Activated CD4-positive, CD25-positive, alpha-beta regulatory T cell (primary cell): ENCODE measurements around the gene CTNNA1.

ENCODE experiments used
- DNase-seq, 4 experiments: peaks; one replicate each; lab custom pipeline; 2025; lab: John Stamatoyannopoulos, UW

The CTNNA1 gene

DNA sequence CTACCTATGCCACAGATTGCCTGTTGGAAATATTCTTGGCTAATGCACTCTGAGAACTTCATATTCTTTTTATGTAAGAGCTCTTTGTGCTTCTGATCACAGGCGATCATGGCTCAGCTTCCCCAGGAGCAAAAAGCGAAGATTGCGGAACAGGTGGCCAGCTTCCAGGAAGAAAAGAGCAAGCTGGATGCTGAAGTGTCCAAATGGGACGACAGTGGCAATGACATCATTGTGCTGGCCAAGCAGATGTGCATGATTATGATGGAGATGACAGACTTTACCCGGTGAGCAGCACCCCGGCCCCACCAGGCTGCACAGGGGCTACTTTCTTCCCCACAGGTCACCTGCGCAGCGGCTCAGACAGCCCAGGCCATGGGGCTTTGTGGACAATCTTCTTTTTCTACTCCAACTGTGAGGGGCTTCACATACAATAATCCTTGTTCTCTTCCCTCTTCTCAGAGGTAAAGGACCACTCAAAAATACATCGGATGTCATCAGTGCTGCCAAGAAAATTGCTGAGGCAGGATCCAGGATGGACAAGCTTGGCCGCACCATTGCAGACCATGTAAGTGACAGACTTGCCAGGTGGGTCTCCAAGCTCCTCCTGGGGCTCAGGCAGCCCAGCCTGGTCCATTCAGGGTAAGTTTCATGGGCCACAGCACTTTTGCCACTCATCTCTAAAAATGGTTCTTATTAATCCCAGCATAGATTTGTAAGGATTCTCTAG lies 177.3 kb downstream of the CTNNA1 start:
- DNase-seq, result no peak

DNA sequence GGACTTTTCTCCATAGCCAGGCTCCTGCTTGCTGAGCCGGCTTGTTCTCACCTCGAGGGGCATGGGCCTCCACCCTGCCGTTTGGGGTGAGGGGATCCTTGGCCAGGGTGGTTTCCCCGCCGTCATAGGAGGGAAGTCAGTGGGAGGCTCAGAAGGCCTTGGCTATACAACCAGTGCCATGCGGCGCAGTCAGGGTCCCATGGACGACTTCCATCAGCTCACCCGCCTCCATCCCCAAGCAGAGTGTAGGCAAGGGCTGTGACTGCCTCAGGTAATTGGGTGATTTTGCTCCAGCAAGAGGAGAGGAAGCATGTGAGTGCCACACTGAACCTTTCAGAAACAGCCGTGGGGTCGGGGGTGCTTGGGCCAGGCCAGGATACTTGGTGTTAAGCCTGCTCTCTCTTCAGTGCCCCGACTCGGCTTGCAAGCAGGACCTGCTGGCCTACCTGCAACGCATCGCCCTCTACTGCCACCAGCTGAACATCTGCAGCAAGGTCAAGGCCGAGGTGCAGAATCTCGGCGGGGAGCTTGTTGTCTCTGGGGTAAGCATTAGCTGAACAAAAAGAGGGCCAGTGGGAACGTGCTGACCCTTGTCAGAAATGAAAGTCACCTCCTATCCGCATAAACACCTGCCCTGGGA lies 179.1 kb downstream of the CTNNA1 start:
- no peak for DNase-seq

DNA sequence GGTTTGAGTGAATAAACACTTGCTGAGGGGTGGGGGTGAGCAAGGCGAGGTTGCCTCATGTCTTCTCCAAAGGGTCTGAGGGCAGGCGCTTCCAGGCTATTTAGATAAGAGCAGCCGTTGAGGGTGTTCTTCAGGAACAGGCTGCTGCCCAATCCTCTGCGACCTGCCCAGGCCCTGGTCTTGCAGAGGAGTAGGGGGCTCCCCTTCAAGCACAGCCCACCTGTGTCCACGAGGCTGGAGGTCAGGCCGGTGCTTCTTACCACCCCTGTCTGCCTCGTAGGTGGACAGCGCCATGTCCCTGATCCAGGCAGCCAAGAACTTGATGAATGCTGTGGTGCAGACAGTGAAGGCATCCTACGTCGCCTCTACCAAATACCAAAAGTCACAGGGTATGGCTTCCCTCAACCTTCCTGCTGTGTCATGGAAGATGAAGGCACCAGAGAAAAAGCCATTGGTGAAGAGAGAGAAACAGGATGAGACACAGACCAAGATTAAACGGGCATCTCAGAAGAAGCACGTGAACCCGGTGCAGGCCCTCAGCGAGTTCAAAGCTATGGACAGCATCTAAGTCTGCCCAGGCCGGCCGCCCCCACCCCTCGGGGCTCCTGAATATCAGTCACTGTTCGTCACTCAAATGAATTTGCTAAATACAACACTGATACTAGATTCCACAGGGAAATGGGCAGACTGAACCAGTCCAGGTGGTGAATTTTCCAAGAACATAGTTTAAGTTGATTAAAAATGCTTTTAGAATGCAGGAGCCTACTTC lies 180.5 kb downstream of the CTNNA1 start:
- DNase-seq, result no peak

DNA sequence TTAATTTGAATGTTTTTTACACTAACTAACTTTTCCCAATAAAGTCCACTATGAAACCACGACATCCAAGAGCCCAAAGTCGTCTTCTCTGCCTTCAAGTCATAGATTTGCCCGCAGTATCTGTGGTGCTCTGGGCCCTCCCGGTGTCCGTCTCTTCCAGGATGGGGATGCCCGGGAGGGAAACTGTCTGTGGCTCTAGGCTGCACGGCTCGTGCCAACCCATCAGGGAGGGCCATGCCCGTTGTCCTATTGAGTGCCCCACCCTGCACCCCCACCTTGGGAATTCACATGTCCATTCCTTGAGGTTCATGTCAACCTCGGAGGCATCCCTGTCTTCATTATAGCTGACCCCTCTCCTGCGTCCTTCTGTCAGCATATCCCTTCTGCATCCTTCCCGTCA lies 181.7 kb downstream of the CTNNA1 start:
- no peak for DNase-seq

DNA sequence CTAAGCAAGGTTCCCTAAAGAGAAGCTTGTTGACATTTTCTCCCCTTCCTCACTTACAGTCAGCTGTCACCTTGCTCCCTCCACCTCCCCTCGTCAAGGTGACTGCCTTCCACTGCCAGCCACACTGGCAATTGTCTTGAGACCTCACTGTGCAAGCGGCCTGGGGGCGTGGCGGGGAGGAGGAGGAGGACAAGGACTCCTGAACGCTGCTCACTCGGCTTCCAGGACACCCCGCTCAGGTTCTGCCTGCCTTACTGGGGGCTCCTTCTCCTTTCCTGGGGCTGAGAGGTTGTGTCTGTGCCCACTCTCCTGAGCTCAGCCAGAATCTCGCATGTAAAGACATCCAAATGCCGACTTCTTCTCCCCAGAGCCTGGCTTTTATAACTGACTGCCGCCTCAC lies 182.2 kb downstream of the CTNNA1 start:
- DNase-seq, result no peak

DNA sequence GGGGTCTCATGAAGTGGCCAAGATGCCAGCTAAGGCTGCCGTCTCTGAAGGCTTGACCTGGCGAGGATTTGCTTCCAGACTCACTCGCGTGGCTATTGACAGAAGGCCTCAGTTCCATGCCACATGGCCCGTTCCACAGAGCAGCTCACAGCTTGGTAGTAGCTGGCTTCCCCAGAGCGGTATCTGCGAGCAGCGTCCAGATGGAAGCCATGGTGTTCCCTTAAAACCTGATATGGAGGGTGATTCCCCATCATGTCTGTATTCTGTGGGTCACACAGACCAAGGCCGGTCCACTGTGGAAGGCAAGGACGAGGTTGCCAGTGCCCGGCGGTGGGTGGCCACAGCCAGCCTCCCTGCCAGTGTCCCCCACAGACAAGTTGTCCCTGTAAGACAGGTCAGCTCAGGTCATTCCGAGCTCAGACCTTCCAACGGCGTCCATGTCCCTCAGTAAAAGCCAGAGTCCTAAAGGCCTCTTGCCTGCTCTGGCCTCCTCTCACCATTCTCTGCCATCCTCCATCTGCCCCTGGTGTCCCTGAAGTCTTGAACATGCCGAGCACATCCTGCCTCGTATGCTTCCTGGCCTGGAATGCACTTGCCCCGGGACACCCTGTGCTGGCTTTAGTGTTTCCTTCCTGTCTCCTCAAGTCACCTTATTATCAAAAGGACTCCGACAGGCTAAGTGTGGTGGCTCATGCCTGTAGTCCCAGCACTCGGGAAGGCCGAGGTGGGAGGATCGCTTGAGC lies 183.2 kb downstream of the CTNNA1 start:
- DNase-seq, result no peak

DNA sequence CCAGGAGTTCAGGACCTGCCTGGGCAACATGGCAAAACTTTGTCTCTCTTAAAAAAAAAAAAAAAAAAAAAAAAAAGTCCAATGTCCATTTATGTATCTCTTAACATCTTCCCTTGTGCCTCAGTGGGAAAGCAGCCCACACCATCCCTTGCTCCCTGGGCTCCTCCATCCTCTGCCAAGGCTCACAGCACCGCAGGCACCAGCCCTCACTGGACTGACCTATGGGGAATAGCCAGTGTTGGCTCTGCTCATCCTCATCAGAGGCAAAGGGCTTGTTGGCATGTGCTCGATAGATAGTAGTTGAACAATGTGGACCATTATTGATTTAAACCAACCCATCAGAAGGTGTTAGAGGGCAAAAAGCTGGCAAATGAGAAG lies 183.7 kb downstream of the CTNNA1 start:
- DNase-seq, result no peak

DNA sequence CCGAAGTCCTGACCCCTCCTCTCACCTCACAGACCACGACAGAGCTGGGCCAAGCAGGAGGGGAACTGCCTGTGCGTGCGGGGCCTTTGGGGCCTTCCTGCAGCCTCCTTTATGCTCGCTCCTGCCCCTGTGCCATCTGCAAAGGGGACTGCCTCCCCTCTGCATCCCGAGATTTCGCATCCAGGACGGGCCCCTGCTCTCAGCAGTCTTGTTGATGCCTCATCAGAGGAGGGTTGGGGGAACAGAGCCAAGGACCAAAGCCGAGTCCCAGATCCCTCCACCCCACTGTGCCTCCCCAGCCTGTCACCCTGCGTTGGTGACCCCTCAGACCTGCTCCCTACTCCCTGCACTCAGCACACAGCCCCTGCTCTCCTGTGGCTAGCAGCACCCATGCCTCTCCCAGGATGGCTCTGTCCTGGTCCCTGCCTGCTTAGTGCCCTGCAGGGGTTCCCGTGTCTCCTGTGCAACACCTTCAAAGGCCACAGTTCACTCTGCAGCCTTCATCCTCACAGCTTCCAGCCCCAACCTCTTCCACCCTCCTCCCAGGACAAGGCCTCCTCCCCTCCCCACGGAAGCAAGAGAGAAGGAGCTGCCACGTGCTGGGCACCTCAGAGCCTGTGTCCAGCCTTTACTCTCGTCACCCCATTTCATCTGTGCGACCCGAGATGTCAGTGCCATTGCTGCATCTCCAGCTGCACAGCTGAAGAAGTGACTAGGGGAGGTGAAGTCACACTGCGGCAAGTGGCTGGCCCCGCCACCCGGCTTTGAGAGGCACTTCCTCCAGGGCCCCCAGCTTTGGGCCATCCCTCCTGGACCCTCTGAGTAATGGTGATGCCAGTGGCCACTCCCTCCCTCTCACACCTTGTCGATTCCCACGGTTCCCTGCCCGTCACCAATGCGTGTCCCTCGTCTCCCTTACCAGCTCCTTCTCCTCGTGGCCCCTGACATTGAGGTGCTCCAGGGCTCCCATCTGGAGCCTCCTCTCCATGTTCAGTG lies 184.5 kb downstream of the CTNNA1 start:
- no peak for DNase-seq

DNA sequence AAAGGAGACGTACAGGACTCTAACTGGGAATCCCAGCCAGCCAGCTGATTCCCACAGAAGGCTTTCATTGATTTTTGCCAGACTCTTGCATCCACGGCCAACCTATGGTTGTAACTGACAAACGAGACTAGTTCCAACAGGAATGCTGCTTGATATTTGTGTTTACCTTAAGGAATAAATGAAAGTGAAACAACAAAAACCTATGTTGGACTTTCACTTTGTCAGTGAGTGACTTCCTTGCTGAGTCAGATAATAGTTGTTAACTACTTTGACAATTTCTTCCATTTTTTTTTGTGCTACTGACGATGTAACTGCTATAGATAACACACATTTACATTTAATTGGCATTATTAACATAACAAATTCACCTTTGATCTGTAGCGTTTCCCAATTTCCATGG lies 185.3 kb downstream of the CTNNA1 start:
- DNase-seq, result no peak

DNA sequence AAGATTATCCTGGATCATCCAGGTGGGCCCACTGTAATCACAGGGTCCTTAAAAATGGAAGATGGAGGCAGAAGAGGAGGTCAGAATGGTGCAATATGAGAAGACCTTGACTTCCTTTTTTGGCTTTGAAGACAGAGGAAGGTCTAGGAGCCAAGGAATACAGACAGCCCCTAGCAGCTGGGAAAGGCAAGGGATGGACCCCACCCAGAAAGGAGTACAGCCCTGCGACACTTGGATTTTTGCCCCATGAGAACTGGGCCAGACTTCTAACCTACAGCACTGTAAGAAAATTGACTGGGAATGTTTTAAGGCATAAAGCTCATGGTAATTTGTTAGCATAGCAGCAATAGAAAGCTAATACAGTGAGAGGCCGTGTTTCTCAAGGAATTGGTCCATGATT lies 188.8 kb downstream of the CTNNA1 start:
- DNase-seq, result no peak

DNA sequence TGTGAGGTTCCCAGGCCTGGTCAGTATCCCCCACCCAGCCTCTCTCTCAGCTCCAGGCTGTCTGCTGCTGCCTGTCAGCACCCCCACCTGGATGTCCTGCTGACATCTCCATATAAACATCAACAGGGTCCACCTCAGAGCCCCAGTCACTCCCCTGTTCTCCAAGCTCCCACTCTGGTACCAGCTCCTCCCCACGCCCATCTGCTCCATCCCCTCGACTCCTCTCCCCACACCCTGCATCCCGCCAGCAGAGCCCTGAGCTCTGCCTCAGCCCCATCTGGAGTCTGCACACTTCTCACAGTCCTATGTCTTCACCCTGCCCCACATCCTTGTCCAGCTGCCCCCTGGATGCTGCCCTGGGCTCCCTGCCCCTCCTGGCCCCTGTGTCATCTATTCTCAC lies 189.6 kb downstream of the CTNNA1 start:
- DNase-seq, result no peak

DNA sequence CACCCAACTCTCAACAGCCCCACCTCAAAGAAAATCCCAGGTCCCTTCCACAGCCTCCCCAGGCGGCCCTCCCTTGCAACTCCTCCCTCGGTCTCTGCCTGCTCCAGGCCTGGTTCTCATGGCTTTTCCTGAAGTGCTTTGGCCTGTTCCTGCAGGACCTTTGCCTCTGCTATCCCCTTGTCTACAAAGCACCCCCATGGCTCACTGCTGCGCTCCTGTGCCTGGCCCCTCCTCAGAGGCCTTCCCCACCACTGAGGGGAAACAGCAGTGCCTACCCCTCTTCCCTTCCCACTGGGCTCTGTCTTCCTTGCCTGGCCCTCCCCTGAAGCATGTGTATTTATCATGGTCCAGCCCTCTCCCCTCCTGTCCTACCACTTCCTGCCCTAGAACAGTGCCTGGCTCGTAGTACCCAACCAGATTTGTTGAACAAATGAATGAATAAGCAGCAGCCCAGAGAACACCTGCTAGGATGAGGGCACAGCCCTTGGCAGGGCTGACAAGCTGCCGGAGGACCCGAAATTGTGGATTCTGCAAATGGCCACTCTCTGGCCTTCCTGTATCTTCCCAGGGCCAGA lies 190.5 kb downstream of the CTNNA1 start:
- DNase-seq, result no peak

DNA sequence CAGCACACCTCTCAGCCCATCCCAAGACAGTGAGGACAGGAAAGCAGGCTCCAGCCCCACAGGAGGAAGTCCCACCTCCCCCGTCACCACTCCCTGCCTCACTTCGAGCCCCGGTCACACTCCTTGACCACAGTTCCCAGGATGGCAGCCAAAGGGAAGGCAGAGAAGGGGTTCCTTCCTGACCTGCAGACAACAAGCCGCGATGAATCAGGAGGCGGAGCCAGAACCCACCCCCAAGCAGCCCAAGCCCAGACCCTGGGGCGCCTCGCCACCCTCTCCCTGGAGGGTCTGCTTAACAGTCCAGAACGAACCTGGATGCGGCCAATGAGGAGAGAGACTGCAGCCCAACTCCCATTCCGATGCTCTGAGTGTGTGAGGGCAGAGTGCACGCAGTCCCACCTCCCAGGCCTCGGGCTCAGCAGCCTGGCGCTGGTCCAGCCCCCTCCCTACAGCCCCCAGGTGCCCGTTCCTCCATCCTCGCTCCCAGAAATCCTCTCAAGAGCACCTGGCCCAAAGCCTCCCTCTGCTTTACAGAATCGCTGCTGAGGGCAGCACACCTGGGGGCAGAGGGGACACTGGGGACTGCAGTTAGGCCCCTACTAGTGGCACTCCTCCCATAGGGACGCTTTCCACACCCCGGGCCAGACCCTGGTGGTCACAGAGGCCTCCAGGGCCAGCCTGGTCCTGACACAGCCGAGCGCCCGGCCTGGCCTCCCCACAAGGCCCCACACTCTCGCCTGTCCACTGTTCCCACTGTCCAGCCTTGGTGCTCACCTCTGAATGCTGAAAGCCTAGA lies 191.5 kb downstream of the CTNNA1 start:
- no peak for DNase-seq

DNA sequence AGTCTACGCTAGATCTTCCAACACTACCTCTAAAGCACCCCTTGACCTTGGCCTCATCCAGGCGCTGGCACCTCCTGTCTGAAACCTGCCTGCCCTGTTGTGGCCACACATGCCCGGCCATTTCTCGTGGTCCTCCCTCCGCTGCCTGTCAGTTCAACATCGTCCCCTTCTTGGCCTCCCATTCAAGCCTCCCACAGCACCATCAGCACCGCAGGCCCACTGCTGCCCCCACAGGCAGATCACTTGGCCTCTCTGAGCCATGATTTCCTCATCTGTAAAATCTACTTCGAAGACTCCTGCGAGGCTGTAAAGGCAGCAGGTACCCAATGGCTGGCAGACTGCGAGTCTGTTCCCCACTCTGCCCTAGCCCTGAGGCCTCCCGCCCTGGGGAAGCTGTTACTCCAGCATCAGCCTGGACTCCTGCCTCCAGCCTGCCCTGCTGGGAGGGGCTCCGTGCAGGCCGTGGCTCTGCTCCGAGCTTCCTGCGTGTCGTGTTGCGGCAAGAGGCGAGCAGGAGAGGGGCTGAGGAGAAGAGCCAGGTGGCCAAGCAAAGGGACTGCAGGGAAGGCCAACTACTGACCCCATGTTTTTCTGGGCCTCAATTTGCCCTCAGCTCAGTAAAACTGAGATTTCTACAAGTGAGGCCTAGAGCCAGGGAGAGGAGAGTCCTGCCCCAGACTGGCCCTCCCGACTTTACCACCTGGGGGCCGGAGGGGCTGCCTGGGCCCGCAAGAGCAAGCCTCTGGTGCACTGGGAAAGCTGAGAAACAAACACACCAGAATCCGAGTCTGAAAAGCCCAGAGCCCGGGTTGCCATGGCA lies 192.4 kb downstream of the CTNNA1 start:
- no peak for DNase-seq

DNA sequence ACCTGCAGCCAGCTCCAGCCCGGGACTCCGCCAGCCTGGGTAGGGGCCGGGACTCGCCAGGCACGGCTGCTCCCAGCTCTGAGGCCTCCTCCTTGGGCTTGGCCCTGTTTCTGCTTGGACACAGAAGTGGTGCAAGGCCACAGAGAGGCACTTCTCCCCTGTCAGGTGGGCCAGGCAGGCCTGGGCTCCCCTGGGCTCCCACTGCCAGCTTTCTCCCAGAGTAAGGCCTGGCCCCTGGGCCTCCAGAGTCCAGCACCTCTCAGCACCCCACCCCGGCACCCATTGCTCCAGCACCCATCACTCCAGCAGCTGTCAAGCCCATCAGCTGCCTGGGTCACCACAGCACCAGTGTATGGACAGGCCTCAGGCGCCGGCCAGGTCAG lies 193.0 kb downstream of the CTNNA1 start:
- DNase-seq, result no peak

DNA sequence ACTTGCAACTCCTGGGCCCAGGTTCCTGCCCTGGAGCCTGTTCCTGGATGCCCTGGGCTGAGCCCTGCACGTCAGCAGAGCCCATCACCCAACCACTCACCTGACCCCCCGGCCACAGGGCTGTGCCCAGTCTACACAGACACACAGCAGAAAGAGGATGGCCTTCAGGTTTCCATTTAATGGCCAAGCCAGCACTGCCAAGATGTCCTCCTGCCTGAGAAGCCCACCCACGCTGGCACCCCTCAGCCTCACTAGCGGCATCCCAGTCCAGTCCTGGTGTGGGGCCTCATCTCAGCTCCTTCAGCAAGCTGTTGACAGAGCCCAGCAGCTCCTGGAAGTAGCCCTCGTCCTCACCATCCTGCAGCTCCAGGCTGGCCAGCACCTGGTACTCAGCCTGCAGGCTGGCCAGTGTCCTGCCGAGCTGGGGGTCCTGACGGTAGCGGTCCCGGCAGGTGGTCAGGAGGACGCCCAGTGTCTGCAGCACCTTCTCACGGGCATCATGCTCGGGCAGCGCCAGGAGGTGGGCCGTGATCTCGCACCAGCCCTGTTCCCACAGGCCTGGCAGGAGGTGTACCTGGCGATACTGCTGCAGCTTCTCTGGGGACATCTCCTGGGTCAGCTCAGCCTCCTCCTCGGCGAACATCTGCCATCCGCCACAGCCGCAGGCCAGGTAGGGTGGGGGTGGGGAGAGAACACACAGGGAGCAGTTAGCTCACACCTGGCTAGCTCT lies 193.8 kb downstream of the CTNNA1 start:
- no peak for DNase-seq

DNA sequence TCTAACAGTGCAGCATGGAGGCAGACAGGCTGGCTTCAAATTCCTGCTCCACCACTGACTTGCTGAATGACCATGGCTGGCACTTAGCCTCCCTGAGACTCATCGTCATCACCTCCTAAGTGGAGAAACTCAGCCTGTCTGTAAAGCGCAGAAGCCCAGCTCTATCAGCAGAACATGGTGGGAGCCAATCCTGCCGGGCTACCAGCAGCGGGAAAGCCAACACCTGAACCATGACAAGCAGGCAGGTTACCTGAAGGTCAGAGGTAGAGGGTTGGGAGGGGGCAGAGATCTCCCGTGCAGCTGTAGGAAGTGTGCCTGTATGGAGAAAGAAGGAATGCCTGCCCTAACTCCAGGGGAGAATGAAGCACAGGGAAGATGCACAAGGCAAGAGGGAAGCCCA lies 194.6 kb downstream of the CTNNA1 start:
- no peak for DNase-seq

DNA sequence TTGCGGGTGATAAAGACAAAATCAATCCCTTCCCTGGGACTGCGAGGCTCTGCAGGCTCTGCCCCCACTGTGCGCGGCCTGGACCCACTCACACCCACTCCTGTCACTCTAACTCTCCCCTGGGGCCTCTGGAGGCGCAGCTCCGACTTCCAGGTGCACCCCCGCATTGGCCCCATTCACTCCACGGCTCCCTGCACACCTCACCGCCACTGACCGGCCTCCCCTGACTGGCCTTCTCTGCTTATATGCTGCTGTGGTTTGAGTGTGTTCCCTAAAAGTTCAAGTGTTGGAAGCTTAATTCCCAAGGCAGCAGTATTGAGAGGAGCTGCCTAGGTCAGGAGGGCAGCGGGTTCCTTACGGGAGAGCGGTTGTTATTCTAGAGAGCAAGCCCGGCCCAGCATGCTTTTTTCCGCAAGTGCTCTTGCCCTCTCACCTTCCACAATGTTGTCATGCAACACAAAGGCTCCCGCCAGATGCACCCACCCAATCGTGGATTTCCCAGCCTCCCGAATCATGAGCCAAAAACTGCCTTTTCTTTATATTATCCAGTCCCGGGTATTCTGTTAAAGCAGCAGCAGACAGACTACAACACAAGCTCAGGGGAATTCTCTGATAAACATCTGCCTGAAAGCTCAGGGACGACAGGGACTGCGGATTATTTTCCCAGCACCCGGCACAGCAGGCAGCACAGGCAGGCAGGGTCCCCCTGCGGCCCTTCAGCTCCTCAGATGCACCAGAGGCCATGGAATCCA lies 195.4 kb downstream of the CTNNA1 start:
- DNase-seq, result no peak
